Subcutaneous adipose tissue (tissue), 4 donors: ENCODE results near the gene HECW1. TPM values are rescaled to one million over a fixed set of nuclear protein-coding genes. Genes with fewer than 3 reads are reported as not detected.

ENCODE experiments used
- CTCF ChIP-seq: fragments of 450-650 bp; IDR thresholded peaks from one replicate; pipeline ENCODE4 v1.5.1; 2016; ENCODE audit warnings: low read depth, mild to moderate bottlenecking, control low read depth, antibody characterized with exemption, moderate library complexity
- total RNA-seq, 4 donors: library from RNA; depleted of rRNA; stranded (reverse); fragments of >200 nt; gene quantifications; one replicate each; pipeline ENCODE4 v1.1.0, GENCODE V29; 2016

HECW1 gene
- total RNA-seq, 4 donors from 2014 or later = 0.38 to 2.2 (median 0.80) TPM

- TF ChIP-seq CTCF = no peak
Observed at GRCh38 chr7:43517464-43517863, 405.0 kb downstream of the HECW1 start.

GRCh38 chr7:43520201-43520600 is 407.8 kb downstream of the HECW1 start:
- no peak for TF ChIP-seq CTCF

- no peak for TF ChIP-seq CTCF
Observed at GRCh38 chr7:43522406-43523156, 410.1 kb downstream of the HECW1 start.

GRCh38 chr7:43528576-43529354 is 416.3 kb downstream of the HECW1 start:
- no peak for TF ChIP-seq CTCF

GRCh38 chr7:43530553-43531410 is 418.3 kb downstream of the HECW1 start:
- TF ChIP-seq CTCF = no peak

- TF ChIP-seq CTCF = no peak
Observed at GRCh38 chr7:43531700-43532099, 419.3 kb downstream of the HECW1 start.
